Keratinocyte (primary cell): ENCODE data around the gene HELZ. TPM values are rescaled to one million over a fixed set of nuclear protein-coding genes. Genes with fewer than 3 reads are reported as not detected.
A peak's percentile ranks its signal among the peaks of the same experiment; 100 is the strongest.

Source experiments
- DNase-seq: peaks from one replicate; pipeline ENCODE4 v3.0.0-alpha.2; 2011; ENCODE audit warnings: low read depth, missing footprints, low spot score
- FAIRE-seq: peaks from 2 replicates; lab custom pipeline; 2011; peaks lifted over from hg19 to GRCh38; lab: Jason Lieb, UNC
- H2AFZ ChIP-seq: 2 replicates; pipeline ENCODE4 v1.6.0; 2012; ENCODE audit warnings: low read length, control low read depth, inconsistent platforms; ENCODE audit not compliant: control insufficient read depth
- H3K27ac ChIP-seq: 2 replicates; pipeline ENCODE4 v1.5.1; 2011; ENCODE audit warnings: low read length; ENCODE audit not compliant: control insufficient read depth, insufficient read depth
- H3K27me3 ChIP-seq: 3 replicates; pipeline ENCODE4 v1.6.0; 2011; ENCODE audit warnings: low read length; ENCODE audit not compliant: control insufficient read depth, insufficient read depth; ENCODE audit errors: extremely low read depth
- H3K36me3 ChIP-seq, 2 experiments: 2 replicates in 1 of 2; 3 replicates in 1 of 2; pipeline ENCODE4 v1.5.1; 2011; ENCODE audit warnings: low read length in 2 of 2, mild to moderate bottlenecking in 1 of 2; ENCODE audit not compliant: control insufficient read depth in 2 of 2, insufficient read depth in 2 of 2; ENCODE audit errors: extremely low read depth in 1 of 2
- H3K4me1 ChIP-seq: 3 replicates; pipeline ENCODE4 v1.5.1; 2011; ENCODE audit warnings: low read length; ENCODE audit not compliant: control insufficient read depth, insufficient read depth; ENCODE audit errors: extremely low read depth
- H3K4me2 ChIP-seq: 3 replicates; pipeline ENCODE4 v1.6.0; 2011; ENCODE audit warnings: low read depth, low read length; ENCODE audit not compliant: control insufficient read depth, insufficient read depth; ENCODE audit errors: extremely low read depth
- H3K4me3 ChIP-seq, 3 experiments: fragments of 200-600 bp in 1 of 3; sonication (generic) in 1 of 3; 2 replicates in 2 of 3; 3 replicates in 1 of 3; pipeline ENCODE4 v1.5.1; 2011 to 2016; ENCODE audit warnings: low read length in 3 of 3, mild to moderate bottlenecking in 3 of 3, control low read depth in 2 of 3, inconsistent platforms in 1 of 3, low read depth in 1 of 3, mixed read lengths in 1 of 3, mixed run types in 1 of 3, moderate library complexity in 1 of 3; ENCODE audit not compliant: control insufficient read depth in 2 of 3, insufficient read depth in 2 of 3; ENCODE audit errors: extremely low read depth in 1 of 3
- H3K79me2 ChIP-seq: 2 replicates; pipeline ENCODE4 v1.6.0; 2012; ENCODE audit warnings: low read length; ENCODE audit not compliant: control insufficient read depth, insufficient read depth
- H3K9ac ChIP-seq: 3 replicates; pipeline ENCODE4 v1.6.0; 2011; ENCODE audit warnings: low read length; ENCODE audit not compliant: control insufficient read depth, insufficient read depth; ENCODE audit errors: extremely low read depth
- H3K9me1 ChIP-seq: 3 replicates; pipeline ENCODE4 v1.6.0; 2011; ENCODE audit warnings: low read length; ENCODE audit not compliant: control insufficient read depth, insufficient read depth; ENCODE audit errors: extremely low read depth
- H3K9me3 ChIP-seq: 2 replicates; pipeline ENCODE4 v1.5.1; 2012; ENCODE audit warnings: low read depth, low read length; ENCODE audit not compliant: control insufficient read depth
- H4K20me1 ChIP-seq: 3 replicates; pipeline ENCODE4 v1.6.0; 2011; ENCODE audit warnings: low read length; ENCODE audit not compliant: control insufficient read depth, insufficient read depth; ENCODE audit errors: extremely low read depth
- EZH2 ChIP-seq: IDR thresholded peaks from one replicate; pipeline ENCODE4 v1.6.1; 2012; ENCODE audit warnings: inconsistent platforms, mild to moderate bottlenecking, low read length, moderate library complexity
- dilution Hi-C: fragments of 300-500 bp; cut with MboI; formaldehyde crosslinking; loops from one replicate; pipeline ENCODE4 v1.7.0; 2020; ENCODE audit warnings: low sequenced_read_pairs; ENCODE audit not compliant: extremely low pct_ligation_motif_present
- polyA minus RNA-seq, 3 experiments: library from RNA; depleted of rRNA, polyadenylated mRNA; stranded (reverse); fragments of >200 nt; gene quantifications; 1 replicate in 1 of 3; 2 replicates in 1 of 3; 3 replicates in 1 of 3; pipeline ENCODE4 v1.2.3, GENCODE V29; 2011
- polyA plus RNA-seq, 5 experiments: library from polyadenylated mRNA; depleted of rRNA in 3 of 5; stranded (reverse) in 3 of 5; stranded (forward) in 1 of 5; unstranded in 1 of 5; fragments of >200 nt; gene quantifications; 1 replicate in 1 of 5; 2 replicates in 3 of 5; 3 replicates in 1 of 5; pipeline versions ENCODE4 v1.2.1 to v1.2.3, GENCODE V29; 2011 to 2012; ENCODE audit warnings: missing spikeins in 2 of 5, low read depth in 1 of 5, low replicate concordance in 1 of 5
- TF ChIP-seq, protein P1 (sequence below), 3 experiments: IDR thresholded peaks in 1 of 3; conservative IDR thresholded peaks in 1 of 3; optimal IDR thresholded peaks in 1 of 3; 2 replicates in 2 of 3; 3 replicates in 1 of 3; pipeline versions ENCODE3 to v1.5.1; 2011; ENCODE audit warnings: low read length in 3 of 3, mild to moderate bottlenecking in 3 of 3, moderate library complexity in 2 of 3, control low read depth in 1 of 3, inconsistent platforms in 1 of 3; ENCODE audit not compliant: insufficient read depth in 2 of 3; ENCODE audit errors: extremely low read depth in 1 of 3

HELZ gene
- polyA plus RNA-seq, result 11.7 to 18.2 TPM (median 13.5 TPM) in 3 replicates
- polyA plus RNA-seq (2011; ENCODE audit: low read depth), result 10.4 TPM
- polyA plus RNA-seq (2011; cell fraction: cytosol; rRNA removed), result 7.6 and 15.3 TPM in 2 replicates
- polyA plus RNA-seq (2011; cell fraction: nucleus; rRNA removed), result 26.8 and 30.8 TPM in 2 replicates
- 6.2 and 9.4 TPM in 2 replicates for polyA plus RNA-seq (2012; ENCODE audit: low replicate concordance)
- polyA minus RNA-seq, result 18.6 to 94.3 TPM (median 38.5 TPM) in 3 replicates
- polyA minus RNA-seq (2011; cell fraction: cytosol; rRNA and poly(A)+ RNA removed), result 25.5 TPM
- polyA minus RNA-seq (2011; cell fraction: nucleus; rRNA and poly(A)+ RNA removed), result 60.2 and 113 TPM in 2 replicates

GRCh38 chr17:67245073-67245693 is at the start of gene HELZ:
Gene HELZ, minus strand, starts transcription at chr17:67245196. Its CDS starts 26,392 bp downstream, at chr17:67218804.
- Histone ChIP-seq H2AFZ (peak within 1 kb of the TSS; percentile 68), H4K20me1 (no peaks in the 10 kb centered on the region), H3K9ac (peak within 1 kb of the TSS; percentile 95), H3K4me1 (peaks cover 27% of the 10 kb centered on the region), H3K4me2 (peak within 1 kb of the TSS; percentile 92), H3K9me1 (no peaks in the 10 kb centered on the region), H3K4me3 (peak within 1 kb of the TSS; percentile 90 to 94 (median 93)), H3K9me3 (no peaks in the 10 kb centered on the region), H3K79me2 (peaks cover 44% of the 10 kb centered on the region), H3K36me3 (peaks cover 0 to 3% of the 10 kb centered on the region in 2 experiments), H3K27ac (peak within 1 kb of the TSS; percentile 91), H3K27me3 (no peaks in the 10 kb centered on the region)
- FAIRE-seq (no peak), DNase-seq (peak; percentile 62)
- no peak for TF ChIP-seq EZH2
- dilution Hi-C loops, result no loop called here

- Histone ChIP-seq H3K36me3 (no peaks in the 10 kb centered on the region), H3K9ac (no peak overlapping the region), H2AFZ (no peak overlapping the region), H3K4me3 (no peak overlapping the region), H3K9me3 (no peaks in the 10 kb centered on the region), H3K79me2 (no peaks in the 10 kb centered on the region), H3K4me2 (no peak overlapping the region), H3K27me3 (no peaks in the 10 kb centered on the region), H3K9me1 (no peaks in the 10 kb centered on the region), H3K27ac (no peak overlapping the region), H4K20me1 (no peaks in the 10 kb centered on the region), H3K4me1 (no peaks in the 10 kb centered on the region)
- dilution Hi-C loops, result no loop called here
- TF ChIP-seq EZH2, result no peak
- TF ChIP-seq, protein P1, sequence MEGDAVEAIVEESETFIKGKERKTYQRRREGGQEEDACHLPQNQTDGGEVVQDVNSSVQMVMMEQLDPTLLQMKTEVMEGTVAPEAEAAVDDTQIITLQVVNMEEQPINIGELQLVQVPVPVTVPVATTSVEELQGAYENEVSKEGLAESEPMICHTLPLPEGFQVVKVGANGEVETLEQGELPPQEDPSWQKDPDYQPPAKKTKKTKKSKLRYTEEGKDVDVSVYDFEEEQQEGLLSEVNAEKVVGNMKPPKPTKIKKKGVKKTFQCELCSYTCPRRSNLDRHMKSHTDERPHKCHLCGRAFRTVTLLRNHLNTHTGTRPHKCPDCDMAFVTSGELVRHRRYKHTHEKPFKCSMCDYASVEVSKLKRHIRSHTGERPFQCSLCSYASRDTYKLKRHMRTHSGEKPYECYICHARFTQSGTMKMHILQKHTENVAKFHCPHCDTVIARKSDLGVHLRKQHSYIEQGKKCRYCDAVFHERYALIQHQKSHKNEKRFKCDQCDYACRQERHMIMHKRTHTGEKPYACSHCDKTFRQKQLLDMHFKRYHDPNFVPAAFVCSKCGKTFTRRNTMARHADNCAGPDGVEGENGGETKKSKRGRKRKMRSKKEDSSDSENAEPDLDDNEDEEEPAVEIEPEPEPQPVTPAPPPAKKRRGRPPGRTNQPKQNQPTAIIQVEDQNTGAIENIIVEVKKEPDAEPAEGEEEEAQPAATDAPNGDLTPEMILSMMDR (optimal IDR thresholded peaks at IDR 0.05 in 1 of 3, IDR thresholded peaks at IDR 0.05 in 1 of 3, conservative IDR thresholded peaks at IDR 0.05 in 1 of 3; ENCODE audit: extremely low read depth in 1 of 3, insufficient read depth in 2 of 3, low read length in 3 of 3), result peak; percentile 61 to 79 (median 76)
- FAIRE-seq (no peak), DNase-seq (no peak)
These were observed 48.5 kb upstream of the HELZ start for GRCh38 chr17:67293251-67294203.
